OCI-LY3 (cell line): ENCODE data around the gene MOB3B.

Experiments
- EZH2phosphoT487 ChIP-seq: fragments of 200-600 bp; shearing (Covaris generic); IDR thresholded peaks from 2 replicates; pipeline ENCODE4 v1.6.1; 2018; ENCODE audit warnings: antibody characterized with exemption, mixed run types, low read depth
- TF ChIP-seq, protein P1 (sequence below): fragments of 200-600, 300-600 bp; sonication (generic); IDR thresholded peaks from 2 replicates; pipeline ENCODE4 v1.5.1; 2014; ENCODE audit warnings: antibody characterized with exemption, low read length, low read depth

DNA sequence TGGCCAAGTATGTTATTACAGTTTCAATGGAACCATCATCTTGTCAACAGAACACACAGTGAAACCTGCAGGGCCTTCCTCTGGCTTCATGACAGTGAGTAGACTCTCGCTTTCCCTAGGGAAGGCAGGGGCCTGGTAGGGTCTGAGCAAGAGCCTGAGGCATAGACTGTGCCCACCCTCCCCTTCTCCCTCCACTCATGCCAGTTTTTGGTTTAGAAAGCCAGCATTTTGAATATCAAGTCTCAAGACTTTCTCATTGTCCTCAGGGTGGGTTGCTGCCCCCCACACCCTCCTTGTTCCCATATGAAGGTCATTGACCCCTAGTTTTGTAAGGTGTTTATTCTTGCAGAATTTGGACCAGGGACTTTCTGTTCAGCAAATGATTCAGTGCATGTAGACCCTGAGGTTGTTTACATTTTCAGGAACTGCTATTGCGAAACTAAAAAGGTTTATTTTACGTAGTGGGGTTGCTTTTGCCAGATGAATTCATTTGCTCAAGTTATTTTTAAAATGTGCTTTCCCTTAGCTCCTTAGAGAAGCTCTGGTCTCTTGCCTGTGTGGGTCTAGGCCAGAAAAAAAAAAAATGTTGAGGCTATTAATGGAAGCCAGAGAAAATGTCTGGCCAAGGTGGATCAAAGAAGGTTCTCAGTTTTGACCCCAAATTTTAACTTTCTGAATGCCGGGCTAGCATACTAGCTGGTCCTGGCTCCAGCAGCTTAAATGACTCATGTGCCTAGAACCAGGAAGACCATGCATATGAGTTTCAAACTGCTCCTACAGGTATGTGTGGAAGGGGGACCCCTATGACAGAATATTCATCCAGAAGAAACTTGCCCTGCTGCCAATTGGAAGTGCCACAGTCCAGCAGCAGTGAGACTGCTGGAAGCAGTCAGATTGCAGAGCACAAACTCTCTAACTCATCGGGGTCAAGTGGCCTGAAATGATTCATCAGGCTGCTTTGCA lies 10.1 kb upstream of the MOB3B start:
- TF ChIP-seq, protein P1, sequence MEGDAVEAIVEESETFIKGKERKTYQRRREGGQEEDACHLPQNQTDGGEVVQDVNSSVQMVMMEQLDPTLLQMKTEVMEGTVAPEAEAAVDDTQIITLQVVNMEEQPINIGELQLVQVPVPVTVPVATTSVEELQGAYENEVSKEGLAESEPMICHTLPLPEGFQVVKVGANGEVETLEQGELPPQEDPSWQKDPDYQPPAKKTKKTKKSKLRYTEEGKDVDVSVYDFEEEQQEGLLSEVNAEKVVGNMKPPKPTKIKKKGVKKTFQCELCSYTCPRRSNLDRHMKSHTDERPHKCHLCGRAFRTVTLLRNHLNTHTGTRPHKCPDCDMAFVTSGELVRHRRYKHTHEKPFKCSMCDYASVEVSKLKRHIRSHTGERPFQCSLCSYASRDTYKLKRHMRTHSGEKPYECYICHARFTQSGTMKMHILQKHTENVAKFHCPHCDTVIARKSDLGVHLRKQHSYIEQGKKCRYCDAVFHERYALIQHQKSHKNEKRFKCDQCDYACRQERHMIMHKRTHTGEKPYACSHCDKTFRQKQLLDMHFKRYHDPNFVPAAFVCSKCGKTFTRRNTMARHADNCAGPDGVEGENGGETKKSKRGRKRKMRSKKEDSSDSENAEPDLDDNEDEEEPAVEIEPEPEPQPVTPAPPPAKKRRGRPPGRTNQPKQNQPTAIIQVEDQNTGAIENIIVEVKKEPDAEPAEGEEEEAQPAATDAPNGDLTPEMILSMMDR: no peak
- TF ChIP-seq EZH2phosphoT487: no peak
